HEK293 (cell line): ENCODE results near the gene CSNK2A1.

Source experiments
- CTCF ChIA-PET: fragments of 350-600 bp; formaldehyde crosslinking; extraction: SDS; loops from one replicate; lab custom pipeline; 2021; ENCODE audit warnings: antibody characterized with exemption; lab: Yijun Ruan, JAX
- POLR2A ChIA-PET: fragments of 300-600 bp; formaldehyde crosslinking; extraction: SDS; loops from one replicate; lab custom pipeline; 2020; ENCODE audit warnings: antibody characterized with exemption, inconsistent platforms; lab: Yijun Ruan, JAX
- H3K27ac ChIP-seq: fragments of 200-500 bp; sonication (Bioruptor generic); 2 replicates; pipeline ENCODE4 v1.5.1; 2014; ENCODE audit warnings: low read depth, low read length, control low read depth, inconsistent platforms; ENCODE audit errors: extremely low read depth
- H3K36me3 ChIP-seq, 2 experiments: fragments of 200-500 bp in 1 of 2; sonication (Bioruptor generic) in 1 of 2; 1 replicate in 1 of 2; 2 replicates in 1 of 2; pipeline ENCODE4 v1.5.1; 2014 to 2017; ENCODE audit warnings: inconsistent platforms in 2 of 2, low read length in 2 of 2; ENCODE audit not compliant: control insufficient read depth in 2 of 2, insufficient read depth in 1 of 2
- H3K4me1 ChIP-seq: fragments of 200-500 bp; sonication (Bioruptor generic); 2 replicates; pipeline ENCODE4 v1.5.1; 2014; ENCODE audit warnings: mild to moderate bottlenecking, low read length, inconsistent platforms; ENCODE audit not compliant: control insufficient read depth, insufficient read depth
- H3K4me3 ChIP-seq: 2 replicates; pipeline ENCODE4 v1.5.1; 2011; ENCODE audit warnings: low read depth, mild to moderate bottlenecking, control low read depth, low read length, moderate library complexity
- H3K9me3 ChIP-seq: fragments of 200-500 bp; sonication (Bioruptor generic); 2 replicates; pipeline ENCODE4 v1.5.1; 2014; ENCODE audit warnings: low read depth, low read length, inconsistent platforms; ENCODE audit not compliant: control insufficient read depth, insufficient read depth
- FEZF1 ChIP-seq: fragments of 450-650 bp; formaldehyde crosslinking; IDR thresholded peaks from 2 replicates; pipeline ENCODE4 v1.5.1; 2016; ENCODE audit warnings: missing biosample characterization, missing genetic modification characterization
- PRDM4 ChIP-seq: fragments of 450-650 bp; formaldehyde crosslinking; IDR thresholded peaks from 2 replicates; pipeline ENCODE4 v1.5.1; 2017; ENCODE audit warnings: missing biosample characterization, missing genetic modification characterization
- SP2 ChIP-seq: fragments of 450-650 bp; formaldehyde crosslinking; IDR thresholded peaks from 2 replicates; pipeline ENCODE4 v1.5.1; 2016; ENCODE audit warnings: missing biosample characterization, missing genetic modification characterization
- ZBTB10 ChIP-seq: fragments of 450-650 bp; formaldehyde crosslinking; IDR thresholded peaks from 2 replicates; pipeline ENCODE4 v1.5.1; 2016; ENCODE audit warnings: missing biosample characterization, missing genetic modification characterization
- ZBTB48 ChIP-seq: fragments of 450-650 bp; formaldehyde crosslinking; IDR thresholded peaks from 2 replicates; pipeline ENCODE4 v1.5.1; 2016; ENCODE audit warnings: missing biosample characterization, missing genetic modification characterization
- ZFHX2 ChIP-seq: fragments of 450-650 bp; formaldehyde crosslinking; conservative IDR thresholded peaks from 2 replicates; pipeline ENCODE4 v1.5.1; 2016; ENCODE audit warnings: missing biosample characterization, missing genetic modification characterization
- ZIC2 ChIP-seq: fragments of 450-650 bp; formaldehyde crosslinking; IDR thresholded peaks from 2 replicates; pipeline ENCODE4 v1.5.1; 2016; ENCODE audit warnings: missing biosample characterization, missing genetic modification characterization
- ZNF175 ChIP-seq: fragments of 450-650 bp; formaldehyde crosslinking; IDR thresholded peaks from 2 replicates; pipeline ENCODE4 v1.5.1; 2016; ENCODE audit warnings: missing biosample characterization, missing genetic modification characterization
- ZNF184 ChIP-seq: fragments of 450-650 bp; IDR thresholded peaks from 2 replicates; pipeline ENCODE4 v1.5.1; 2018; ENCODE audit warnings: missing biosample characterization, mild to moderate bottlenecking, missing genetic modification characterization
- ZNF202 ChIP-seq: fragments of 450-650 bp; formaldehyde crosslinking; IDR thresholded peaks from 2 replicates; pipeline ENCODE4 v1.5.1; 2016; ENCODE audit warnings: missing biosample characterization, missing genetic modification characterization, borderline replicate concordance
- ZNF350 ChIP-seq: fragments of 450-650 bp; formaldehyde crosslinking; IDR thresholded peaks from 2 replicates; pipeline ENCODE4 v1.5.0; 2017; ENCODE audit warnings: missing biosample characterization, mild to moderate bottlenecking, missing genetic modification characterization
- ZNF501 ChIP-seq: fragments of 450-650 bp; formaldehyde crosslinking; IDR thresholded peaks from 2 replicates; pipeline ENCODE4 v1.5.1; 2016; ENCODE audit warnings: missing biosample characterization, missing genetic modification characterization
- ZNF518A ChIP-seq: fragments of 450-650 bp; formaldehyde crosslinking; conservative IDR thresholded peaks from 2 replicates; pipeline ENCODE4 v1.5.1; 2016; ENCODE audit warnings: low read depth, missing biosample characterization, missing genetic modification characterization
- ZNF521 ChIP-seq: fragments of 450-650 bp; formaldehyde crosslinking; IDR thresholded peaks from 2 replicates; pipeline ENCODE4 v1.5.1; 2017; ENCODE audit warnings: missing biosample characterization, mild to moderate bottlenecking, missing genetic modification characterization
- ZNF664 ChIP-seq: fragments of 450-650 bp; formaldehyde crosslinking; IDR thresholded peaks from 2 replicates; pipeline ENCODE4 v1.5.1; 2016; ENCODE audit warnings: missing biosample characterization, missing genetic modification characterization
- ZSCAN30 ChIP-seq: fragments of 450-650 bp; IDR thresholded peaks from 2 replicates; pipeline ENCODE4 v1.5.1; 2018; ENCODE audit warnings: missing biosample characterization, mild to moderate bottlenecking, missing genetic modification characterization, moderate library complexity

The CSNK2A1 gene

GRCh38 chr20:543369-544152 is at the start of gene CSNK2A1 (continued):
- peak; percentile 97 for TF ChIP-seq ZNF518A (tag by site-specific recombination)
- TF ChIP-seq ZFHX2 (tag by site-specific recombination), result 0 out of 2 replicates have a peak, but pooled peaks have one; percentile 17
- peak; percentile 87 for TF ChIP-seq ZBTB48 (tag by site-specific recombination)
- TF ChIP-seq ZNF184 (tag by site-specific recombination), result 0 out of 2 replicates have a peak, but pooled peaks have one; percentile 40
- TF ChIP-seq ZIC2 (tag by site-specific recombination), result no peak
- TF ChIP-seq, all 188 proteins: peak for 48

- Histone ChIP-seq H3K36me3 (no peaks in the 10 kb centered on the region), H3K4me3 (no peak overlapping the region), H3K4me1 (no peaks in the 10 kb centered on the region), H3K9me3 (no peaks in the 10 kb centered on the region), H3K27ac (no peak overlapping the region)
- TF ChIP-seq PRDM4 (no peak), SP2 (tag by site-specific recombination) (no peak), ZNF501 (tag by site-specific recombination) (no peak), ZBTB10 (no peak), ZSCAN30 (tag by site-specific recombination) (no peak), ZNF175 (tag by site-specific recombination) (no peak), ZNF202 (no peak), FEZF1 (tag by site-specific recombination) (no peak), ZNF350 (no peak), ZNF664 (tag by site-specific recombination) (no peak), ZNF521 (tag by site-specific recombination) (no peak)
- ChIA-PET POLR2A (no interaction called here), CTCF (interaction anchor here (0.6 kb wide), 1 partner anchor 20 kb away, joined by 3 read pairs; no protein-coding TSS in a partner anchor)
Observed at GRCh38 chr20:592506-592905, 48.9 kb upstream of the CSNK2A1 start.
